A673 (cell line): ENCODE measurements around the gene KDM5A.

Source experiments
- EZH2 ChIP-seq: fragments of 200-600 bp; sonication (generic); IDR thresholded peaks from 2 replicates; pipeline ENCODE4 v1.6.1; 2017; ENCODE audit warnings: borderline replicate concordance, low read depth, mild to moderate bottlenecking, mixed read lengths, antibody characterized with exemption, low read length; ENCODE audit not compliant: poor library complexity, severe bottlenecking
- TF ChIP-seq, protein P1 (sequence below): fragments of 300-800, 200-600 bp; sonication (generic); conservative IDR thresholded peaks from 2 replicates; pipeline ENCODE4 v1.5.1; 2017; ENCODE audit warnings: low read depth, mild to moderate bottlenecking, antibody characterized with exemption, low read length, moderate library complexity, mixed read lengths

DNA sequence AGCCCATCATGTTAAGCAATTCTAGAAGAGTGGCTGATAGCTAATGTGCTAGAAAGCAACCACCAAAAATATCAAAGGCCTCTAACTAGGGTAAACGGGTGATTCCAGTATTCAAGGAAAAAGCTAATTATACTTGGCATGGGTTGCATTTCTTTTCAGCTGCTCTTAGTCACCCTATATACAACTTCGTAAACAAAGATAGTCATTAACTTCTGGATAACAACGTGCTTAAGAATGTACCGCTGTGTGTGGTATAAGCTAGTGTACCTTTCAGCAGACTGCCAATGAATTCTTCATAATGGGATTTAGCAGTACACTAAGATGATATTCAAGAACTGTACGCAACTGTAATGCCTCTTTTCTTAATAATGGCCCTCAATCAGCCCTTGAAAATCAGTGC, 84.3 kb downstream of the KDM5A start:
- TF ChIP-seq, protein P1, sequence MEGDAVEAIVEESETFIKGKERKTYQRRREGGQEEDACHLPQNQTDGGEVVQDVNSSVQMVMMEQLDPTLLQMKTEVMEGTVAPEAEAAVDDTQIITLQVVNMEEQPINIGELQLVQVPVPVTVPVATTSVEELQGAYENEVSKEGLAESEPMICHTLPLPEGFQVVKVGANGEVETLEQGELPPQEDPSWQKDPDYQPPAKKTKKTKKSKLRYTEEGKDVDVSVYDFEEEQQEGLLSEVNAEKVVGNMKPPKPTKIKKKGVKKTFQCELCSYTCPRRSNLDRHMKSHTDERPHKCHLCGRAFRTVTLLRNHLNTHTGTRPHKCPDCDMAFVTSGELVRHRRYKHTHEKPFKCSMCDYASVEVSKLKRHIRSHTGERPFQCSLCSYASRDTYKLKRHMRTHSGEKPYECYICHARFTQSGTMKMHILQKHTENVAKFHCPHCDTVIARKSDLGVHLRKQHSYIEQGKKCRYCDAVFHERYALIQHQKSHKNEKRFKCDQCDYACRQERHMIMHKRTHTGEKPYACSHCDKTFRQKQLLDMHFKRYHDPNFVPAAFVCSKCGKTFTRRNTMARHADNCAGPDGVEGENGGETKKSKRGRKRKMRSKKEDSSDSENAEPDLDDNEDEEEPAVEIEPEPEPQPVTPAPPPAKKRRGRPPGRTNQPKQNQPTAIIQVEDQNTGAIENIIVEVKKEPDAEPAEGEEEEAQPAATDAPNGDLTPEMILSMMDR: no peak
- TF ChIP-seq EZH2: no peak
